DMS 273 treated with DMSO at 0.1 percent for 48 hours (cell line): Measurements from ENCODE around the gene PLA2G4A.
"Not testable (repeated sequence)": the region's sequence is repeated elsewhere in the genome, so short reads cannot be mapped to it uniquely, and the experiment has no call there.

Experiments used
- DNase-seq: peaks from one replicate; lab custom pipeline; 2025; lab: John Stamatoyannopoulos, UW

Gene PLA2G4A

GRCh38 chr1:186875896-186876835, 47.4 kb downstream of the PLA2G4A start:
- DNase-seq, result no peak

- no peak for DNase-seq
These were observed 49.6 kb downstream of the PLA2G4A start for GRCh38 chr1:186878356-186878755.

- DNase-seq, result no peak
These were observed 52.2 kb downstream of the PLA2G4A start for GRCh38 chr1:186880982-186881381.

GRCh38 chr1:186882372-186883134, 53.8 kb downstream of the PLA2G4A start:
- DNase-seq, result no peak

GRCh38 chr1:186884251-186884650, 55.5 kb downstream of the PLA2G4A start:
- no peak for DNase-seq

GRCh38 chr1:186887203-186887602, 58.5 kb downstream of the PLA2G4A start:
- no peak for DNase-seq

GRCh38 chr1:186888367-186888766, 59.6 kb downstream of the PLA2G4A start:
- no peak for DNase-seq

GRCh38 chr1:186892936-186893335, 64.2 kb downstream of the PLA2G4A start:
- DNase-seq, result no peak

GRCh38 chr1:186894415-186894814, 65.7 kb downstream of the PLA2G4A start:
- DNase-seq, result no peak

- no peak for DNase-seq
These were observed 67.5 kb downstream of the PLA2G4A start for GRCh38 chr1:186896211-186896610.

- DNase-seq, result no peak
These were observed 68.3 kb downstream of the PLA2G4A start for GRCh38 chr1:186897008-186897407.

GRCh38 chr1:186899577-186899976, 70.8 kb downstream of the PLA2G4A start:
- DNase-seq, result no peak

GRCh38 chr1:186899977-186900376, 71.2 kb downstream of the PLA2G4A start:
- no peak for DNase-seq

GRCh38 chr1:186900539-186901237, 71.9 kb downstream of the PLA2G4A start:
- no peak for DNase-seq

GRCh38 chr1:186901631-186902030, 72.9 kb downstream of the PLA2G4A start:
- DNase-seq, result no peak

- DNase-seq, result no peak
These were observed 74.8 kb downstream of the PLA2G4A start for GRCh38 chr1:186903374-186904136.

- DNase-seq, result no peak
These were observed 75.6 kb downstream of the PLA2G4A start for GRCh38 chr1:186904361-186904760.

GRCh38 chr1:186905561-186905960, 76.8 kb downstream of the PLA2G4A start:
- DNase-seq, result no peak

GRCh38 chr1:186915555-186915954, 86.8 kb downstream of the PLA2G4A start:
- DNase-seq, result no peak

GRCh38 chr1:186917106-186917786, 88.5 kb downstream of the PLA2G4A start:
- DNase-seq, result not testable (repeated sequence)

GRCh38 chr1:186921386-186921785, 92.6 kb downstream of the PLA2G4A start:
- not testable (repeated sequence) for DNase-seq
